HEK293 (cell line): Measurements from ENCODE around the gene TRAPPC2L.
A peak's percentile ranks its signal among the peaks of the same experiment; 100 is the strongest.

Experiments used
- CTCF ChIA-PET: fragments of 350-600 bp; formaldehyde crosslinking; extraction: SDS; loops from one replicate; lab custom pipeline; 2021; ENCODE audit warnings: antibody characterized with exemption; lab: Yijun Ruan, JAX
- POLR2A ChIA-PET: fragments of 300-600 bp; formaldehyde crosslinking; extraction: SDS; loops from one replicate; lab custom pipeline; 2020; ENCODE audit warnings: antibody characterized with exemption, inconsistent platforms; lab: Yijun Ruan, JAX
- H3K27ac ChIP-seq: fragments of 200-500 bp; sonication (Bioruptor generic); 2 replicates; pipeline ENCODE4 v1.5.1; 2014; ENCODE audit warnings: low read depth, low read length, control low read depth, inconsistent platforms; ENCODE audit errors: extremely low read depth
- H3K36me3 ChIP-seq, 2 experiments: fragments of 200-500 bp in 1 of 2; sonication (Bioruptor generic) in 1 of 2; 1 replicate in 1 of 2; 2 replicates in 1 of 2; pipeline ENCODE4 v1.5.1; 2014 to 2017; ENCODE audit warnings: inconsistent platforms in 2 of 2, low read length in 2 of 2; ENCODE audit not compliant: control insufficient read depth in 2 of 2, insufficient read depth in 1 of 2
- H3K4me1 ChIP-seq: fragments of 200-500 bp; sonication (Bioruptor generic); 2 replicates; pipeline ENCODE4 v1.5.1; 2014; ENCODE audit warnings: mild to moderate bottlenecking, low read length, inconsistent platforms; ENCODE audit not compliant: control insufficient read depth, insufficient read depth
- H3K4me3 ChIP-seq: 2 replicates; pipeline ENCODE4 v1.5.1; 2011; ENCODE audit warnings: low read depth, mild to moderate bottlenecking, control low read depth, low read length, moderate library complexity
- H3K9me3 ChIP-seq: fragments of 200-500 bp; sonication (Bioruptor generic); 2 replicates; pipeline ENCODE4 v1.5.1; 2014; ENCODE audit warnings: low read depth, low read length, inconsistent platforms; ENCODE audit not compliant: control insufficient read depth, insufficient read depth
- KLF16 ChIP-seq: fragments of 450-650 bp; formaldehyde crosslinking; IDR thresholded peaks from 2 replicates; pipeline ENCODE4 v1.5.1; 2017; ENCODE audit warnings: missing biosample characterization, missing genetic modification characterization
- KLF8 ChIP-seq: fragments of 450-650 bp; formaldehyde crosslinking; IDR thresholded peaks from 2 replicates; pipeline ENCODE4 v1.5.1; 2016; ENCODE audit warnings: missing biosample characterization, missing genetic modification characterization
- MEIS1 ChIP-seq: sonication (generic); formaldehyde crosslinking; IDR thresholded peaks from 2 replicates; pipeline ENCODE4 v1.8.1; 2022; ENCODE audit warnings: missing genetic modification reagents, mild to moderate bottlenecking, borderline replicate concordance
- MZF1 ChIP-seq: fragments of 450-650 bp; formaldehyde crosslinking; IDR thresholded peaks from 2 replicates; pipeline ENCODE4 v1.5.1; 2017; ENCODE audit warnings: missing biosample characterization, missing genetic modification characterization, borderline replicate concordance
- ZFP41 ChIP-seq: fragments of 450-650 bp; formaldehyde crosslinking; IDR thresholded peaks from 2 replicates; pipeline ENCODE4 v1.5.1; 2016; ENCODE audit warnings: missing biosample characterization, missing genetic modification characterization, borderline replicate concordance
- ZNF138 ChIP-seq: fragments of 450-650 bp; formaldehyde crosslinking; IDR thresholded peaks from 2 replicates; pipeline ENCODE4 v1.5.1; 2016; ENCODE audit warnings: missing biosample characterization, missing genetic modification characterization, borderline replicate concordance
- ZNF155 ChIP-seq: fragments of 450-650 bp; formaldehyde crosslinking; IDR thresholded peaks from 2 replicates; pipeline ENCODE4 v1.5.1; 2016; ENCODE audit warnings: missing biosample characterization, missing genetic modification characterization
- ZNF157 ChIP-seq: fragments of 450-650 bp; formaldehyde crosslinking; IDR thresholded peaks from 2 replicates; pipeline ENCODE4 v1.5.1; 2016; ENCODE audit warnings: missing biosample characterization, missing genetic modification characterization
- ZNF169 ChIP-seq: fragments of 450-650 bp; formaldehyde crosslinking; IDR thresholded peaks from 2 replicates; pipeline ENCODE4 v1.5.1; 2016; ENCODE audit warnings: missing biosample characterization, missing genetic modification characterization
- ZNF211 ChIP-seq: fragments of 450-650 bp; formaldehyde crosslinking; IDR thresholded peaks from 2 replicates; pipeline ENCODE4 v1.5.1; 2016; ENCODE audit warnings: low read depth, missing biosample characterization, missing genetic modification characterization
- ZNF354C ChIP-seq: fragments of 450-650 bp; formaldehyde crosslinking; IDR thresholded peaks from 2 replicates; pipeline ENCODE4 v1.5.1; 2016; ENCODE audit warnings: missing biosample characterization, missing genetic modification characterization, low read depth, borderline replicate concordance
- ZNF488 ChIP-seq: fragments of 450-650 bp; formaldehyde crosslinking; IDR thresholded peaks from 2 replicates; pipeline ENCODE4 v1.5.1; 2016; ENCODE audit warnings: missing biosample characterization, missing genetic modification characterization
- ZNF610 ChIP-seq: fragments of 450-650 bp; formaldehyde crosslinking; IDR thresholded peaks from 2 replicates; pipeline ENCODE4 v1.5.1; 2016; ENCODE audit warnings: missing biosample characterization, missing genetic modification characterization, borderline replicate concordance
- ZNF658 ChIP-seq: fragments of 450-650 bp; formaldehyde crosslinking; IDR thresholded peaks from 2 replicates; pipeline ENCODE4; 2016; ENCODE audit warnings: missing biosample characterization, missing genetic modification characterization
- ZNF791 ChIP-seq: fragments of 450-650 bp; formaldehyde crosslinking; IDR thresholded peaks from 2 replicates; pipeline ENCODE4 v1.5.1; 2016; ENCODE audit warnings: missing biosample characterization, missing genetic modification characterization
- ZSCAN4 ChIP-seq: fragments of 450-650 bp; formaldehyde crosslinking; IDR thresholded peaks from 2 replicates; pipeline ENCODE4 v1.5.1; 2017; ENCODE audit warnings: missing biosample characterization, missing genetic modification characterization
- TF ChIP-seq, protein P1 (sequence below): fragments of 450-650 bp; formaldehyde crosslinking; IDR thresholded peaks from 2 replicates; pipeline ENCODE4 v1.5.1; 2016; ENCODE audit warnings: missing biosample characterization, missing genetic modification characterization, low read depth
- TF ChIP-seq, protein P2 (sequence below): fragments of 450-650 bp; formaldehyde crosslinking; IDR thresholded peaks from 2 replicates; pipeline ENCODE4 v1.5.1; 2016; ENCODE audit warnings: missing biosample characterization, missing genetic modification characterization
- TF ChIP-seq, protein P3 (sequence below): IDR thresholded peaks from 2 replicates; pipeline ENCODE4 v1.6.1; 2011; ENCODE audit warnings: mild to moderate bottlenecking, low read depth, low read length, borderline replicate concordance
- TF ChIP-seq, protein P4 (sequence below): fragments of 450-650 bp; formaldehyde crosslinking; IDR thresholded peaks from 2 replicates; pipeline ENCODE4 v1.5.1; 2016; ENCODE audit warnings: missing biosample characterization, missing genetic modification characterization

Gene TRAPPC2L

DNA sequence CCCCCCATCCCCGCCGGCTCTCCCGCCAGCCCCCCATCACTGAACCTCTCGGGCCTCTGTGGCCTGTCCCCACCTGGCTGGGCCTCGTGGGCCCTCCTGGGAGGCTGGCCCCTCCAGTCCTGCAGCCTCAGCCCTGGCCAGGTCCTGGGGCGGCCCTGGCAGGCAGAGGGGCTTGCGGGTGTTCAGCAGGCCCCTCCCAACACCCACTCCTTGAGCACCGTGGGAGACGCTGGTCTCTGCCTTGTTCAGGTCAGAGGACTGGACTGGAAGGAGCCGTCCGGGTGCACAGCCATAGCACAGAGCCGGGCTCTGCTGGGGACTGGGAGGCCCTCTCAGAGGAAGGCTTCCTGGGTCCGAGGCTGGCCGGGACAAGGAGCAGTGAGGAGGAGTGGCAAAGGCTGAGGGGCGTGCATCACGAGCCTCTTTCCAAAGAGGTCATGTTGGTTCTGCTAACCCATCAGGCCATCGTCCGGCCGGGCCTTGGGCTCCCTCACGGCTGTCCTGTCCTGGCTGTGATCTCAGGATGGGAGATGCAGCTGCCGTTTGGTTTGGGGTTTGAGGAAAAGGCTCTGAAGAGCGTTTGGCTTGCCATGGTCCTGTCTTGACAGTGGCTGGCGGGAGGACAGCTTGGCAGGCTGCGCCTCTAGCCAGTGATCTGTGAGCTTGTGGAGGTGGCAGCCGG, 15.9 kb downstream of the TRAPPC2L start:
- POLR2A ChIA-PET: no interaction called here
- CTCF ChIA-PET: no interaction called here
- Histone ChIP-seq H3K4me3 (no peak overlapping the region), H3K4me1 (no peaks in the 10 kb centered on the region), H3K36me3 (no peaks in the 10 kb centered on the region), H3K9me3 (no peaks in the 10 kb centered on the region)
- TF ChIP-seq ZNF157 (tag by site-specific recombination): no peak
- TF ChIP-seq, all 188 proteins: peak for 0
- H3K27ac ChIP-seq: no peak overlapping the region

- Histone ChIP-seq H3K4me1 (no peaks in the 10 kb centered on the region), H3K36me3 (no peaks in the 10 kb centered on the region), H3K27ac (no peak overlapping the region), H3K4me3 (no peak overlapping the region), H3K9me3 (no peaks in the 10 kb centered on the region)
- POLR2A ChIA-PET: no interaction called here
- TF ChIP-seq ZNF138 (tag by site-specific recombination): no peak
- TF ChIP-seq, protein P1, sequence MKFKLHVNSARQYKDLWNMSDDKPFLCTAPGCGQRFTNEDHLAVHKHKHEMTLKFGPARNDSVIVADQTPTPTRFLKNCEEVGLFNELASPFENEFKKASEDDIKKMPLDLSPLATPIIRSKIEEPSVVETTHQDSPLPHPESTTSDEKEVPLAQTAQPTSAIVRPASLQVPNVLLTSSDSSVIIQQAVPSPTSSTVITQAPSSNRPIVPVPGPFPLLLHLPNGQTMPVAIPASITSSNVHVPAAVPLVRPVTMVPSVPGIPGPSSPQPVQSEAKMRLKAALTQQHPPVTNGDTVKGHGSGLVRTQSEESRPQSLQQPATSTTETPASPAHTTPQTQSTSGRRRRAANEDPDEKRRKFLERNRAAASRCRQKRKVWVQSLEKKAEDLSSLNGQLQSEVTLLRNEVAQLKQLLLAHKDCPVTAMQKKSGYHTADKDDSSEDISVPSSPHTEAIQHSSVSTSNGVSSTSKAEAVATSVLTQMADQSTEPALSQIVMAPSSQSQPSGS: no peak
- TF ChIP-seq, protein P2, sequence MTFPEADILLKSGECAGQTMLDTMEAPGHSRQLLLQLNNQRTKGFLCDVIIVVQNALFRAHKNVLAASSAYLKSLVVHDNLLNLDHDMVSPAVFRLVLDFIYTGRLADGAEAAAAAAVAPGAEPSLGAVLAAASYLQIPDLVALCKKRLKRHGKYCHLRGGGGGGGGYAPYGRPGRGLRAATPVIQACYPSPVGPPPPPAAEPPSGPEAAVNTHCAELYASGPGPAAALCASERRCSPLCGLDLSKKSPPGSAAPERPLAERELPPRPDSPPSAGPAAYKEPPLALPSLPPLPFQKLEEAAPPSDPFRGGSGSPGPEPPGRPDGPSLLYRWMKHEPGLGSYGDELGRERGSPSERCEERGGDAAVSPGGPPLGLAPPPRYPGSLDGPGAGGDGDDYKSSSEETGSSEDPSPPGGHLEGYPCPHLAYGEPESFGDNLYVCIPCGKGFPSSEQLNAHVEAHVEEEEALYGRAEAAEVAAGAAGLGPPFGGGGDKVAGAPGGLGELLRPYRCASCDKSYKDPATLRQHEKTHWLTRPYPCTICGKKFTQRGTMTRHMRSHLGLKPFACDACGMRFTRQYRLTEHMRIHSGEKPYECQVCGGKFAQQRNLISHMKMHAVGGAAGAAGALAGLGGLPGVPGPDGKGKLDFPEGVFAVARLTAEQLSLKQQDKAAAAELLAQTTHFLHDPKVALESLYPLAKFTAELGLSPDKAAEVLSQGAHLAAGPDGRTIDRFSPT (tag by site-specific recombination): peak; percentile 52; the same call in 1 of the 2 replicates
- TF ChIP-seq MEIS1 (CRISPR knock-in tag): no peak
- TF ChIP-seq ZFP41 (tag by site-specific recombination): no peak
- no peak for TF ChIP-seq ZNF658 (tag by site-specific recombination)
- TF ChIP-seq ZSCAN4 (tag by site-specific recombination): no peak
- CTCF ChIA-PET: interaction anchor here (0.7 kb wide), 1 partner anchor 183 kb away, joined by 4 read pairs; no protein-coding TSS in a partner anchor
Observed at GRCh38 chr16:88874938-88875599, 18.1 kb downstream of the TRAPPC2L start.

DNA sequence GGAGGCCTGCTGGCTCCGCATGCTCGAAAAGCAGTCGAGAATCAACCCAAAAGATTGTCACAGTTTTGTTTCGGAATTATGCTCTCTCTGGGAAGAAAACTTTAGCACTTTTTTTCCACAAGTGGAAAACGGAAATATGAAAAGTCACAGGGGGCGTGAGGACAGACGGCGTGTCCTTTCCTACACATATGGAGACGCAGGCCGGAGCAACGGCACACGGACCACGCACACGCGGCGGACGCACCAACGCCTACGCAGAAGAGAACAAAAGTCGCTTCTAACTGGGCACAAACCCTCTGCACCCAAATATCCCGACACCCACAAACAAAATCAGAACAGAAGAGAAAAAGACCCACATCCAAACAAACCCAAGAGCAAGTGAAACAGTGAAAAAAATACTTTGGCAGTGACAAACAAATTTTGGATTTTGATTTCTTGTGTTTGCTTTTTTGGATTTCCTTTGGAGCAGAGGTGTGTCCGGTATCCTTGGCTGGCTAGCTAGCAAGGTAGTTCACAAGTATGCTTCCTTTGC, 18.8 kb downstream of the TRAPPC2L start:
- no peak overlapping the region for H3K27ac ChIP-seq
- H3K4me3 ChIP-seq: no peak overlapping the region
- no peaks in the 10 kb centered on the region for H3K36me3 ChIP-seq
- no peaks in the 10 kb centered on the region for H3K4me1 ChIP-seq
- CTCF ChIA-PET: no interaction called here
- H3K9me3 ChIP-seq: no peaks in the 10 kb centered on the region
- POLR2A ChIA-PET: no interaction called here
- no peak for TF ChIP-seq KLF8 (tag by site-specific recombination)
- TF ChIP-seq, protein P3, sequence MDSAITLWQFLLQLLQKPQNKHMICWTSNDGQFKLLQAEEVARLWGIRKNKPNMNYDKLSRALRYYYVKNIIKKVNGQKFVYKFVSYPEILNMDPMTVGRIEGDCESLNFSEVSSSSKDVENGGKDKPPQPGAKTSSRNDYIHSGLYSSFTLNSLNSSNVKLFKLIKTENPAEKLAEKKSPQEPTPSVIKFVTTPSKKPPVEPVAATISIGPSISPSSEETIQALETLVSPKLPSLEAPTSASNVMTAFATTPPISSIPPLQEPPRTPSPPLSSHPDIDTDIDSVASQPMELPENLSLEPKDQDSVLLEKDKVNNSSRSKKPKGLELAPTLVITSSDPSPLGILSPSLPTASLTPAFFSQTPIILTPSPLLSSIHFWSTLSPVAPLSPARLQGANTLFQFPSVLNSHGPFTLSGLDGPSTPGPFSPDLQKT: no peak
- no peak for TF ChIP-seq ZNF155
- TF ChIP-seq MZF1 (tag by site-specific recombination): no peak
- TF ChIP-seq KLF16 (tag by site-specific recombination): no peak
- no peak for TF ChIP-seq ZNF610 (tag by site-specific recombination)
- TF ChIP-seq ZNF791 (tag by site-specific recombination): no peak
- TF ChIP-seq ZNF169 (tag by site-specific recombination): no peak
- TF ChIP-seq ZNF211 (tag by site-specific recombination): no peak
- TF ChIP-seq ZNF488 (tag by site-specific recombination): no peak
- TF ChIP-seq, protein P4, sequence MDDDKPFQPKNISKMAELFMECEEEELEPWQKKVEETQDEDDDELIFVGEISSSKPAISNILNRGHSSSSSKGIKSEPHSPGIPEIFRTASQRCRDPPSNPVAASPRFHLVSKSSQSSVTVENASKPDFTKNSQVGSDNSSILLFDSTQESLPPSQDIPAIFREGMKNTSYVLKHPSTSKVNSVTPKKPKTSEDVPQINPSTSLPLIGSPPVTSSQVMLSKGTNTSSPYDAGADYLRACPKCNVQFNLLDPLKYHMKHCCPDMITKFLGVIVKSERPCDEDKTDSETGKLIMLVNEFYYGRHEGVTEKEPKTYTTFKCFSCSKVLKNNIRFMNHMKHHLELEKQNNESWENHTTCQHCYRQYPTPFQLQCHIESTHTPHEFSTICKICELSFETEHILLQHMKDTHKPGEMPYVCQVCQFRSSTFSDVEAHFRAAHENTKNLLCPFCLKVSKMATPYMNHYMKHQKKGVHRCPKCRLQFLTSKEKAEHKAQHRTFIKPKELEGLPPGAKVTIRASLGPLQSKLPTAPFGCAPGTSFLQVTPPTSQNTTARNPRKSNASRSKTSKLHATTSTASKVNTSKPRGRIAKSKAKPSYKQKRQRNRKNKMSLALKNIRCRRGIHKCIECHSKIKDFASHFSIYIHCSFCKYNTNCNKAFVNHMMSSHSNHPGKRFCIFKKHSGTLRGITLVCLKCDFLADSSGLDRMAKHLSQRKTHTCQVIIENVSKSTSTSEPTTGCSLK (tag by site-specific recombination): no peak
- no peak for TF ChIP-seq ZNF354C (tag by site-specific recombination)
